Aorta (tissue), 5 donors: ENCODE data around the gene TNRC18. TPM values are rescaled to one million over a fixed set of nuclear protein-coding genes. Genes with fewer than 3 reads are reported as not detected.

ENCODE experiments used
- ATAC-seq: fragments of 200-7000 bp; cut with Tn5 transposase; one replicate; pipeline ENCODE4 v1.9.1; 2022; ENCODE audit warnings: moderate library complexity; ENCODE audit not compliant: low FRiP score
- DNase-seq, 2 donors: peaks; one replicate each; pipeline ENCODE4 v3.0.0-alpha.2; 2020
- H3K27ac ChIP-seq, 2 donors: one replicate each; pipeline ENCODE4 v1.5.1; 2013; ENCODE audit warnings: low read length in 2 of 2, mild to moderate bottlenecking in 2 of 2, moderate library complexity in 2 of 2, control low read depth in 1 of 2, inconsistent platforms in 1 of 2, low read depth in 1 of 2
- H3K27me3 ChIP-seq, 2 donors: one replicate each; pipeline ENCODE4 v1.6.1; 2013; ENCODE audit warnings: control low read depth in 1 of 2, low read length in 1 of 2, mild to moderate bottlenecking in 1 of 2, moderate library complexity in 1 of 2; ENCODE audit not compliant: insufficient read depth in 2 of 2, control insufficient read depth in 1 of 2
- H3K36me3 ChIP-seq, 2 donors: one replicate each; pipeline ENCODE4 v1.6.1; 2013; ENCODE audit warnings: control low read depth in 1 of 2, low read length in 1 of 2, mild to moderate bottlenecking in 1 of 2; ENCODE audit not compliant: insufficient read depth in 2 of 2, control insufficient read depth in 1 of 2
- H3K4me1 ChIP-seq, 2 donors: one replicate each; pipeline ENCODE4 v1.6.1; 2013; ENCODE audit warnings: low read length in 2 of 2, control low read depth in 1 of 2, mild to moderate bottlenecking in 1 of 2, moderate library complexity in 1 of 2; ENCODE audit not compliant: insufficient read depth in 2 of 2, control insufficient read depth in 1 of 2
- H3K4me3 ChIP-seq, 2 donors: one replicate each; pipeline ENCODE4 v1.5.1; 2013; ENCODE audit warnings: low read length in 2 of 2, control low read depth in 1 of 2, mild to moderate bottlenecking in 1 of 2
- H3K9me3 ChIP-seq: one replicate; pipeline ENCODE4 v1.6.1; 2013; ENCODE audit warnings: mild to moderate bottlenecking, low read length; ENCODE audit not compliant: control insufficient read depth
- WGBS, 2 donors: extraction: QIAGEN DNeasy Blood & Tissue Kit; methylation state at CpG; one replicate each; pipeline ENCODE4 v1.1.7; 2013; 5-methylcytosine and 5-hydroxymethylcytosine counted together
- intact Hi-C, 2 donors: fragments of 100-400 bp; cut with DNase I; formaldehyde crosslinking; loops; one replicate each; pipeline versions ENCODE4 v1.14.2 to v1.15.0; 2022
- polyA plus RNA-seq, 2 donors: library from polyadenylated mRNA; stranded (reverse); fragments of 200-250 nt; gene quantifications; one replicate each; pipeline ENCODE4 v1.2.3, GENCODE V29; 2013
- total RNA-seq, 2 donors: library from RNA; stranded (reverse); fragmentation: NEBNext Ultra II Directional; extraction: Animal tissue kit (Norgen Biotek cat#: 25700); gene quantifications; one replicate each; pipeline ENCODE4 v1.2.1, GENCODE V29; 2021
- donor health status: healthy with polysubstance abuse.
- donor health status: Bipolar disorder and iron deficiency.
- donor health status: DM: no; HTN: no; CAD: no.
- donor health status: DM: no; HTN: no; CAD: no.
- donor health status: DM: yes; HTN: yes; CAD: no.

The TNRC18 gene
- total and polyA plus RNA-seq, 4 donors = 41.8 to 132 (median 78.2) TPM

- 73 to 79% methylated on average over 14 to 15 of the region's 15 CpGs for WGBS, 2 donors
- no peak overlapping the region for H3K27ac ChIP-seq
- intact Hi-C loops = no loop called here
- H3K4me3 ChIP-seq = no peak overlapping the region
- DNase-seq = no peak
- no peak for ATAC-seq
- H3K4me1 ChIP-seq = no peaks in the 10 kb centered on the region
- no peaks in the 10 kb centered on the region for H3K27me3 ChIP-seq
- no peaks in the 10 kb centered on the region for H3K9me3 ChIP-seq
- H3K36me3 ChIP-seq = peaks cover 4 to 7% of the 10 kb centered on the region in 2 donors
Observed at GRCh38 chr7:5350174-5350463, 73.5 kb downstream of the TNRC18 start.

- Histone ChIP-seq H3K9me3 (no peaks in the 10 kb centered on the region), H3K4me3 (no peak overlapping the region), H3K36me3 (peaks cover 4 to 10% of the 10 kb centered on the region in 2 donors), H3K27me3 (no peaks in the 10 kb centered on the region), H3K27ac (no peak overlapping the region), H3K4me1 (no peaks in the 10 kb centered on the region)
- no peak for ATAC-seq
- no peak for DNase-seq
- WGBS, 2 donors = 59 to 61% methylated on average over 27 to 34 of the region's 34 CpGs
- intact Hi-C loops = no loop called here
Observed at GRCh38 chr7:5349437-5350173, 74.0 kb downstream of the TNRC18 start.

- Histone ChIP-seq H3K27ac (no peak overlapping the region), H3K9me3 (peaks cover 5% of the 10 kb centered on the region), H3K4me1 (no peaks in the 10 kb centered on the region), H3K36me3 (peaks cover 8 to 17% of the 10 kb centered on the region in 2 donors), H3K27me3 (no peaks in the 10 kb centered on the region), H3K4me3 (no peak overlapping the region)
- WGBS, 2 donors = 76 to 79% methylated on average over 17 of the region's 17 CpGs
- intact Hi-C loops = no loop called here
- ATAC-seq = no peak
- DNase-seq = no peak
Observed at GRCh38 chr7:5349005-5349380, 74.6 kb downstream of the TNRC18 start.

GRCh38 chr7:5348134-5349004 is 75.3 kb downstream of the TNRC18 start:
- Histone ChIP-seq H3K9me3 (peaks cover 5% of the 10 kb centered on the region), H3K27me3 (no peaks in the 10 kb centered on the region), H3K4me1 (no peaks in the 10 kb centered on the region), H3K36me3 (peaks cover 11 to 18% of the 10 kb centered on the region in 2 donors), H3K4me3 (no peak overlapping the region), H3K27ac (no peak overlapping the region)
- no peak for DNase-seq
- no peak for ATAC-seq
- intact Hi-C loops = no loop called here
- 72 to 78% methylated on average over 21 of the region's 21 CpGs for WGBS, 2 donors

GRCh38 chr7:5345671-5346070 is 78.0 kb downstream of the TNRC18 start:
- ATAC-seq (no peak), DNase-seq (peak in 1 of 2 donors; percentile 75)
- intact Hi-C loops = no loop called here
- Histone ChIP-seq H3K27ac (no peak overlapping the region), H3K9me3 (peaks cover 5% of the 10 kb centered on the region), H3K4me1 (no peaks in the 10 kb centered on the region), H3K27me3 (no peaks in the 10 kb centered on the region), H3K36me3 (peaks cover 14 to 16% of the 10 kb centered on the region in 2 donors), H3K4me3 (no peak overlapping the region)
- WGBS, 2 donors = 95 to 97% methylated on average over 18 to 21 of the region's 21 CpGs

- ATAC-seq (no peak), DNase-seq (peak in 1 of 2 donors; percentile 59)
- intact Hi-C loops = no loop called here
- Histone ChIP-seq H3K9me3 (peaks cover 5% of the 10 kb centered on the region), H3K27me3 (no peaks in the 10 kb centered on the region), H3K27ac (no peak overlapping the region), H3K4me1 (no peaks in the 10 kb centered on the region), H3K4me3 (no peak overlapping the region), H3K36me3 (peaks cover 14 to 16% of the 10 kb centered on the region in 2 donors)
- WGBS, 2 donors = 96 to 98% methylated on average over 13 of the region's 13 CpGs
Observed at GRCh38 chr7:5345171-5345570, 78.5 kb downstream of the TNRC18 start.

- ATAC-seq (no peak), DNase-seq (no peak)
- Histone ChIP-seq H3K27me3 (no peaks in the 10 kb centered on the region), H3K4me3 (no peak overlapping the region), H3K4me1 (no peaks in the 10 kb centered on the region), H3K9me3 (peaks cover 5% of the 10 kb centered on the region), H3K27ac (no peak overlapping the region), H3K36me3 (peaks cover 14 to 17% of the 10 kb centered on the region in 2 donors)
- intact Hi-C loops = no loop called here
- WGBS, 2 donors = 98 to 100% methylated on average over 4 of the region's 4 CpGs
Observed at GRCh38 chr7:5344342-5344741, 79.3 kb downstream of the TNRC18 start.

GRCh38 chr7:5343884-5344283 is 79.8 kb downstream of the TNRC18 start:
- WGBS, 2 donors = 93 to 95% methylated on average over 2 of the region's 2 CpGs
- no peaks in the 10 kb centered on the region for H3K27me3 ChIP-seq
- H3K27ac ChIP-seq = no peak overlapping the region
- peaks cover 14 to 18% of the 10 kb centered on the region in 2 donors for H3K36me3 ChIP-seq
- no peaks in the 10 kb centered on the region for H3K4me1 ChIP-seq
- intact Hi-C loops = no loop called here
- no peak for DNase-seq
- no peak for ATAC-seq
- H3K4me3 ChIP-seq = no peak overlapping the region
- peaks cover 5% of the 10 kb centered on the region for H3K9me3 ChIP-seq

- H3K4me3 ChIP-seq = no peak overlapping the region
- WGBS, 2 donors = 97% methylated on average over 6 of the region's 6 CpGs
- peaks cover 14 to 18% of the 10 kb centered on the region in 2 donors for H3K36me3 ChIP-seq
- H3K27me3 ChIP-seq = no peaks in the 10 kb centered on the region
- intact Hi-C loops = no loop called here
- no peak overlapping the region for H3K27ac ChIP-seq
- ATAC-seq (no peak), DNase-seq (no peak)
- H3K9me3 ChIP-seq = peaks cover 5% of the 10 kb centered on the region
- no peaks in the 10 kb centered on the region for H3K4me1 ChIP-seq
Observed at GRCh38 chr7:5342631-5343030, 81.0 kb downstream of the TNRC18 start.
